Thyroid gland (tissue), 4 donors: ENCODE data around the gene MGMT. TPM values are rescaled to one million over a fixed set of nuclear protein-coding genes. Genes with fewer than 3 reads are reported as not detected.
"Not testable (repeated sequence)": the region's sequence is repeated elsewhere in the genome, so short reads cannot be mapped to it uniquely, and the experiment has no call there.

Source experiments
- DNase-seq, 2 donors: peaks; one replicate each; pipeline ENCODE4 v3.0.0-alpha.2; 2019
- H3K27ac ChIP-seq, 3 donors: fragments of 200-600 bp; sonication (generic); 1 replicate in 2 of 3; 2 replicates in 1 of 3; pipeline ENCODE4 v1.5.1; 2016 to 2019; ENCODE audit warnings: mild to moderate bottlenecking in 1 of 3, moderate library complexity in 1 of 3
- H3K27me3 ChIP-seq: fragments of 200-600 bp; sonication (generic); one replicate; pipeline ENCODE4 v1.5.1; 2019
- H3K36me3 ChIP-seq, 2 donors: fragments of 200-600 bp; sonication (generic); one replicate each; pipeline ENCODE4 v1.5.1; 2016 to 2019
- H3K4me1 ChIP-seq, 2 donors: fragments of 200-600 bp; sonication (generic); one replicate each; pipeline ENCODE4 v1.5.1; 2017 to 2019
- H3K4me3 ChIP-seq, 3 donors: fragments of 200-600 bp; sonication (generic); replicated peaks in 1 of 3; 1 replicate in 2 of 3; 2 replicates in 1 of 3; pipeline ENCODE4 v1.5.1; 2016; ENCODE audit warnings: mild to moderate bottlenecking in 1 of 3
- H3K9me3 ChIP-seq: fragments of 200-600 bp; sonication (generic); one replicate; pipeline ENCODE4 v1.5.1; 2017
- CTCF ChIP-seq, 6 experiments: fragments of 200-600 bp in 3 of 6; fragments of 450-650 bp in 3 of 6; sonication (generic) in 3 of 6; IDR thresholded peaks; one replicate each; pipeline ENCODE4 v1.5.1; 2016 to 2019; ENCODE audit warnings: antibody characterized with exemption in 6 of 6, mild to moderate bottlenecking in 2 of 6, inconsistent platforms in 1 of 6, moderate library complexity in 1 of 6
- POLR2A ChIP-seq, 2 donors: fragments of 450-650 bp; IDR thresholded peaks; one replicate each; pipeline ENCODE4 v1.6.1; 2017; ENCODE audit warnings: antibody characterized with exemption in 2 of 2, mild to moderate bottlenecking in 2 of 2, moderate library complexity in 1 of 2
- WGBS, 2 donors: methylation state at CpG; one replicate each; pipeline ENCODE4 v1.1.5; 2017; 5-methylcytosine and 5-hydroxymethylcytosine counted together
- intact Hi-C: fragments of 100-400 bp; cut with DNase I; formaldehyde crosslinking; loops from one replicate; pipeline ENCODE4 v1.15.1; 2023
- total RNA-seq, 4 donors: library from RNA; depleted of rRNA; stranded (reverse); fragments of >200 nt; gene quantifications; one replicate each; pipeline ENCODE4 v1.2.3, GENCODE V29; 2016

MGMT gene
- total RNA-seq, 4 donors from 2014 or later: 17.6 to 48.7 (median 30.7) TPM

- intact Hi-C loops: no loop called here
- no peak overlapping the region for H3K4me3 ChIP-seq
- no peak for DNase-seq
- no peaks in the 10 kb centered on the region for H3K36me3 ChIP-seq
- H3K27ac ChIP-seq: no peak overlapping the region
- H3K27me3 ChIP-seq: no peaks in the 10 kb centered on the region
- TF ChIP-seq CTCF (IDR thresholded peaks at IDR 0.05) (no peak), POLR2A (IDR thresholded peaks at IDR 0.05) (no peak)
- no peaks in the 10 kb centered on the region for H3K9me3 ChIP-seq
- WGBS, 2 donors: 88 to 91% methylated on average over 14 to 15 of the region's 15 CpGs
- H3K4me1 ChIP-seq: no peaks in the 10 kb centered on the region
These were observed 42.1 kb upstream of the MGMT start for GRCh38 chr10:129424978-129425377.

- Histone ChIP-seq H3K9me3 (no peaks in the 10 kb centered on the region), H3K36me3 (no peaks in the 10 kb centered on the region), H3K4me3 (no peak overlapping the region), H3K4me1 (no peaks in the 10 kb centered on the region), H3K27ac (no peak overlapping the region), H3K27me3 (no peaks in the 10 kb centered on the region)
- WGBS, 2 donors: 62 to 76% methylated on average over 6 of the region's 6 CpGs
- DNase-seq: no peak
- intact Hi-C loops: no loop called here
- TF ChIP-seq POLR2A (IDR thresholded peaks at IDR 0.05): no peak
- no peak for TF ChIP-seq CTCF (IDR thresholded peaks at IDR 0.05)
These were observed 40.4 kb upstream of the MGMT start for GRCh38 chr10:129426606-129427005.

- no peak overlapping the region for H3K27ac ChIP-seq
- no peaks in the 10 kb centered on the region for H3K9me3 ChIP-seq
- H3K4me1 ChIP-seq: no peaks in the 10 kb centered on the region
- H3K4me3 ChIP-seq: no peak overlapping the region
- H3K36me3 ChIP-seq: no peaks in the 10 kb centered on the region
- intact Hi-C loops: no loop called here
- DNase-seq: no peak
- 81 to 98% methylated on average over 5 to 6 of the region's 7 CpGs for WGBS, 2 donors
- no peaks in the 10 kb centered on the region for H3K27me3 ChIP-seq
- no peak for TF ChIP-seq CTCF (IDR thresholded peaks at IDR 0.05)
- no peak for TF ChIP-seq POLR2A (IDR thresholded peaks at IDR 0.05)
These were observed 33.8 kb upstream of the MGMT start for GRCh38 chr10:129433266-129433665.

- H3K27ac ChIP-seq, H3K36me3 ChIP-seq, DNase-seq, intact Hi-C loops, H3K4me3 ChIP-seq, H3K27me3 ChIP-seq, H3K4me1 ChIP-seq, H3K9me3 ChIP-seq: not testable (repeated sequence)
- WGBS, 2 donors: 80 to 89% methylated on average over 4 of the region's 4 CpGs
These were observed 31.3 kb upstream of the MGMT start for GRCh38 chr10:129435724-129436123.

- no peaks in the 10 kb centered on the region for H3K36me3 ChIP-seq
- WGBS, 2 donors: 74 to 77% methylated on average over 6 to 8 of the region's 8 CpGs
- TF ChIP-seq CTCF (IDR thresholded peaks at IDR 0.05) (no peak), POLR2A (IDR thresholded peaks at IDR 0.05) (no peak)
These were observed 29.0 kb upstream of the MGMT start for GRCh38 chr10:129438024-129438423.

GRCh38 chr10:129440247-129440646, 26.8 kb upstream of the MGMT start:
- no peak overlapping the region for H3K27ac ChIP-seq
- H3K4me3 ChIP-seq: no peak overlapping the region
- no peaks in the 10 kb centered on the region for H3K36me3 ChIP-seq
- WGBS, 2 donors: 84 to 86% methylated on average over 7 of the region's 7 CpGs
- no peaks in the 10 kb centered on the region for H3K9me3 ChIP-seq
- TF ChIP-seq POLR2A (IDR thresholded peaks at IDR 0.05): no peak
- TF ChIP-seq CTCF (IDR thresholded peaks at IDR 0.05): no peak
- H3K4me1 ChIP-seq: no peaks in the 10 kb centered on the region
- DNase-seq: no peak
- intact Hi-C loops: no loop called here
- H3K27me3 ChIP-seq: no peaks in the 10 kb centered on the region

More at GRCh38 chr10:129438024-129438423, 29.0 kb upstream of the MGMT start:
- H3K4me1 ChIP-seq: no peaks in the 10 kb centered on the region
- intact Hi-C loops: no loop called here
- H3K27ac ChIP-seq: no peak overlapping the region
- no peak for DNase-seq
- H3K4me3 ChIP-seq: no peak overlapping the region
- no peaks in the 10 kb centered on the region for H3K27me3 ChIP-seq
- no peaks in the 10 kb centered on the region for H3K9me3 ChIP-seq
